CD4-positive, CD25-positive, alpha-beta regulatory T cell (primary cell): ENCODE results near the gene EVX2. TPM values are rescaled to one million over a fixed set of nuclear protein-coding genes. Genes with fewer than 3 reads are reported as not detected.

Source experiments
- ATAC-seq, 2 donors: fragments of 150-1000 bp; cut with Tn5 transposase; one replicate each; pipeline ENCODE4 v1.10.0; 2021; ENCODE audit warnings: low read depth in 2 of 2, moderate number of reproducible peaks in 2 of 2, moderate library complexity in 1 of 2
- DNase-seq, 3 donors: peaks; one replicate each; pipeline versions ENCODE4 v3.0.0 to v3.0.0-alpha.2; 2012 to 2022; ENCODE audit warnings: mixed read lengths in 1 of 3
- H3K27ac ChIP-seq: one replicate; pipeline ENCODE4 v1.7.0; 2013; ENCODE audit warnings: mild to moderate bottlenecking, low read length; ENCODE audit not compliant: insufficient read depth, poor library complexity, severe bottlenecking
- H3K27me3 ChIP-seq: one replicate; pipeline ENCODE4 v1.7.0; 2013; ENCODE audit warnings: low read length; ENCODE audit not compliant: control insufficient read depth, insufficient read depth
- H3K36me3 ChIP-seq: one replicate; pipeline ENCODE4 v1.7.0; 2013; ENCODE audit warnings: mild to moderate bottlenecking, low read length, moderate library complexity; ENCODE audit not compliant: control insufficient read depth, insufficient read depth
- H3K4me1 ChIP-seq: 2 replicates; pipeline ENCODE4 v1.7.0; 2013; ENCODE audit warnings: mild to moderate bottlenecking, low read length; ENCODE audit not compliant: insufficient read depth, control insufficient read depth, poor library complexity, severe bottlenecking
- H3K4me3 ChIP-seq: one replicate; pipeline ENCODE4 v1.7.0; 2013; ENCODE audit warnings: low read depth, mild to moderate bottlenecking, low read length, moderate library complexity
- H3K9me3 ChIP-seq, 2 experiments: 1 replicate in 1 of 2; 2 replicates in 1 of 2; pipeline ENCODE4 v1.7.0; 2013; ENCODE audit warnings: low read length in 2 of 2, mild to moderate bottlenecking in 1 of 2, moderate library complexity in 1 of 2; ENCODE audit not compliant: control insufficient read depth in 2 of 2
- H3K27ac Mint-ChIP-seq, 3 donors: one replicate each; pipeline ENCODE4 v1.8.0; 2020 to 2022; ENCODE audit warnings: mild to moderate bottlenecking in 3 of 3, mixed read lengths in 3 of 3, moderate library complexity in 2 of 3
- H3K27me3 Mint-ChIP-seq: one replicate; pipeline ENCODE4 v1.8.0; 2022; ENCODE audit warnings: mild to moderate bottlenecking, mixed read lengths
- H3K36me3 Mint-ChIP-seq: one replicate; pipeline ENCODE4 v1.8.0; 2020; ENCODE audit warnings: mixed read lengths
- H3K4me1 Mint-ChIP-seq, 4 donors: one replicate each; pipeline ENCODE4 v1.8.0; 2020 to 2022; ENCODE audit warnings: mixed read lengths in 4 of 4, mild to moderate bottlenecking in 1 of 4
- H3K4me3 Mint-ChIP-seq, 4 donors: one replicate each; pipeline ENCODE4 v1.8.0; 2020 to 2022; ENCODE audit warnings: mild to moderate bottlenecking in 4 of 4, mixed read lengths in 4 of 4, moderate library complexity in 3 of 4
- H3K9me3 Mint-ChIP-seq, 7 donors: one replicate each; pipeline ENCODE4 v1.8.0; 2020 to 2022; ENCODE audit warnings: mixed read lengths in 7 of 7, mild to moderate bottlenecking in 3 of 7, moderate library complexity in 2 of 7
- polyA plus RNA-seq, 4 donors: library from polyadenylated mRNA; unstranded; fragments of 300-500 nt; fragmentation: Illumina TruSeq; gene quantifications; one replicate each; pipeline ENCODE4 v1.2.3, GENCODE V29; 2021
- total RNA-seq: library from RNA; stranded (reverse); gene quantifications from one replicate; pipeline ENCODE4 v1.2.3, GENCODE V29; 2022

The EVX2 gene
- total and polyA plus RNA-seq, 5 donors from 2014 or later, result not detected

- Mint-ChIP-seq H3K9me3 (peaks cover 0 to 23% (median 2%) of the 10 kb centered on the region in 7 donors), H3K27ac (no peak overlapping the region), H3K36me3 (no peaks in the 10 kb centered on the region), H3K4me3 (peak overlapping the region in 2 of 4 donors; percentile 33 to 71), H3K27me3 (peaks cover 88% of the 10 kb centered on the region), H3K4me1 (peaks cover 11 to 42% (median 24%) of the 10 kb centered on the region in 4 donors)
- peaks cover 39% of the 10 kb centered on the region for H3K4me1 ChIP-seq
- peaks cover 62% of the 10 kb centered on the region for H3K27me3 ChIP-seq
- no peak for DNase-seq
- H3K27ac ChIP-seq, result no peak overlapping the region
- H3K36me3 ChIP-seq, result no peaks in the 10 kb centered on the region
- H3K9me3 ChIP-seq, result peaks cover 6 to 16% of the 10 kb centered on the region in 2 experiments
- ATAC-seq, result peak in 1 of 2 donors; percentile 13
- H3K4me3 ChIP-seq, result no peak overlapping the region
Measured at GRCh38 chr2:176129813-176130146, 46.0 kb upstream of the EVX2 start.

- Mint-ChIP-seq H3K4me3 (peak within 1 kb of the TSS; percentile 27 to 85 (median 75)), H3K4me1 (peaks cover 11 to 42% (median 24%) of the 10 kb centered on the region in 4 donors), H3K27ac (peak within 1 kb of the TSS in 2 of 3 donors; percentile 32 to 73), H3K27me3 (peaks cover 88% of the 10 kb centered on the region), H3K9me3 (peaks cover 0 to 23% (median 2%) of the 10 kb centered on the region in 7 donors), H3K36me3 (no peaks in the 10 kb centered on the region)
- Histone ChIP-seq H3K27me3 (peaks cover 60% of the 10 kb centered on the region), H3K4me3 (no peak within 1 kb of the TSS), H3K36me3 (no peaks in the 10 kb centered on the region), H3K4me1 (peaks cover 39% of the 10 kb centered on the region), H3K9me3 (peaks cover 4 to 15% of the 10 kb centered on the region in 2 experiments), H3K27ac (no peak within 1 kb of the TSS)
- no peak for ATAC-seq
- DNase-seq, result peak in 1 of 3 donors; percentile 36
Measured at GRCh38 chr2:176128982-176129796, 45.4 kb upstream of the EVX2 start, which contains the start of gene HOXD8. Gene HOXD8, plus strand, starts transcription at chr2:176129705. Its CDS starts 662 bp downstream, at chr2:176130367.

GRCh38 chr2:176128172-176128981 lies 44.6 kb upstream of the EVX2 start:
- ATAC-seq, result no peak
- H3K27me3 Mint-ChIP-seq, result peaks cover 88% of the 10 kb centered on the region
- peak overlapping the region in 3 of 4 donors; percentile 72 to 85 (median 74) for H3K4me3 Mint-ChIP-seq
- Histone ChIP-seq H3K27me3 (peaks cover 57% of the 10 kb centered on the region), H3K9me3 (peaks cover 4 to 7% of the 10 kb centered on the region in 2 experiments), H3K27ac (no peak overlapping the region), H3K36me3 (no peaks in the 10 kb centered on the region), H3K4me3 (no peak overlapping the region), H3K4me1 (peaks cover 39% of the 10 kb centered on the region)
- H3K27ac Mint-ChIP-seq, result peak overlapping the region in 2 of 3 donors; percentile 32 to 73
- peaks cover 0 to 20% (median 2%) of the 10 kb centered on the region in 7 donors for H3K9me3 Mint-ChIP-seq
- H3K36me3 Mint-ChIP-seq, result no peaks in the 10 kb centered on the region
- DNase-seq, result no peak
- H3K4me1 Mint-ChIP-seq, result peaks cover 11 to 48% (median 28%) of the 10 kb centered on the region in 4 donors

- Histone ChIP-seq H3K9me3 (peaks cover under 1 to 2% of the 10 kb centered on the region in 2 experiments), H3K27ac (no peak overlapping the region), H3K36me3 (no peaks in the 10 kb centered on the region), H3K27me3 (peaks cover 55% of the 10 kb centered on the region), H3K4me1 (peaks cover 40% of the 10 kb centered on the region), H3K4me3 (no peak overlapping the region)
- peak overlapping the region in 2 of 4 donors; percentile 74 to 85 for H3K4me3 Mint-ChIP-seq
- no peak overlapping the region for H3K27ac Mint-ChIP-seq
- DNase-seq (no peak), ATAC-seq (no peak)
- H3K27me3 Mint-ChIP-seq, result peaks cover 83% of the 10 kb centered on the region
- no peaks in the 10 kb centered on the region for H3K36me3 Mint-ChIP-seq
- H3K9me3 Mint-ChIP-seq, result peaks cover 0 to 20% (median 0%) of the 10 kb centered on the region in 7 donors
- peaks cover 11 to 45% (median 28%) of the 10 kb centered on the region in 4 donors for H3K4me1 Mint-ChIP-seq
Measured at GRCh38 chr2:176127774-176128072, 44.0 kb upstream of the EVX2 start.

- peaks cover 0 to 16% (median 0%) of the 10 kb centered on the region in 7 donors for H3K9me3 Mint-ChIP-seq
- H3K27me3 Mint-ChIP-seq, result peaks cover 77% of the 10 kb centered on the region
- H3K4me1 Mint-ChIP-seq, result peaks cover 7 to 43% (median 26%) of the 10 kb centered on the region in 4 donors
- Histone ChIP-seq H3K36me3 (no peaks in the 10 kb centered on the region), H3K4me3 (no peak overlapping the region), H3K9me3 (peaks cover 0 to 2% of the 10 kb centered on the region in 2 experiments), H3K27ac (no peak overlapping the region), H3K27me3 (peaks cover 54% of the 10 kb centered on the region), H3K4me1 (peaks cover 40% of the 10 kb centered on the region)
- ATAC-seq (no peak), DNase-seq (peak; percentile 52 to 67 (median 62))
- no peaks in the 10 kb centered on the region for H3K36me3 Mint-ChIP-seq
- peak overlapping the region in 3 of 4 donors; percentile 4 to 81 (median 35) for H3K4me3 Mint-ChIP-seq
- H3K27ac Mint-ChIP-seq, result no peak overlapping the region
Measured at GRCh38 chr2:176126929-176127773, 43.4 kb upstream of the EVX2 start.

GRCh38 chr2:176125772-176126054 lies 42.0 kb upstream of the EVX2 start:
- Histone ChIP-seq H3K4me1 (peaks cover 31% of the 10 kb centered on the region), H3K27me3 (peaks cover 46% of the 10 kb centered on the region), H3K4me3 (no peak overlapping the region), H3K9me3 (no peaks in the 10 kb centered on the region), H3K36me3 (no peaks in the 10 kb centered on the region), H3K27ac (no peak overlapping the region)
- Mint-ChIP-seq H3K36me3 (no peaks in the 10 kb centered on the region), H3K9me3 (peaks cover 0 to 14% (median 0%) of the 10 kb centered on the region in 7 donors), H3K27ac (no peak overlapping the region), H3K4me1 (peaks cover 6 to 30% (median 20%) of the 10 kb centered on the region in 4 donors), H3K27me3 (peaks cover 70% of the 10 kb centered on the region), H3K4me3 (no peak overlapping the region)
- no peak for ATAC-seq
- DNase-seq, result no peak
